ENCODE data around the gene MCCD1.

Gene MCCD1

DNA sequence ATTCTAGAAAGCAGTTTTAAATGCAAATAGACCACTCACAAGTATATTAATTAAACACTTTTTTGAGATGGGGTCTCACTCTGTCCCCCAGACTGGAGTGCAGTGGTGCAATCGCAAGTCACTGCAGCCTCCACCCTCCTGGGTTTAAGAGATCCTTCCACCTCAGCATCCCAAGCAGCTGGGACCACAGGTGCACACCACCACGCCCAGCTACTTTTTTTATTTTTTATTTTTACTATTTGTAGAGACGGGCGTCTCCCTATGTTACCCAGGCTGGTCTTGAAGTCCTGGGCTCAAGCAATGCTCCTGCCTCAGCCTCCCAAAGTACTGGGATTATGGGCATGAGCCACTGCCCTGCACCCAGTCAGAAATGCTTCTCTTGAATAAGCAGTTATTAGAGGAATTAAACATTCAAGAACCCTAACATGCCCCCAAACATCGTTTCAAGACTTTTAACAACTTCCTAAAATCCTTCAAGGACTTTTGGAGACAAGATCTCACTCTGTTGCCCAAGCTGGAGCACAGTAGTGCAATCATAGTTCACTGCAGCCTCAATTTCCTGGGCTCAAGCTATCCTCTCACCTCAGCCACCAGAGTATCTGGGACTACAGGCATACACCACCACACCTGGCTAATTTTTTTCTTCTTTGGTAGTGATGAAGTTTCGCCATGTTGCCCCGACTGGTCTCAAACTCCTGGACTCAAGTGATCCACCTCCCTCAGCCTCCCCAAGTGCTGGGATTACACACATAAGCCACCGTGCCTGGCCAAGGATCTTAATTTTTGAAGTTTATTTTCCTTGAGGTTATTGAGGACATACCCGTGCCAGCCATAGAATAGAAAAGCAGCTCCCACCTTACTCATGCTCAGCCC lies 3.2 kb downstream of the MCCD1 start:
- H3K4me1 Mint-ChIP-seq, result peaks cover 39% of the 10 kb centered on the region
- no peak overlapping the region for H3K4me3 Mint-ChIP-seq
- peaks cover 20% of the 10 kb centered on the region for H3K36me3 Mint-ChIP-seq
- no peaks in the 10 kb centered on the region for H3K9me3 Mint-ChIP-seq
- H3K27me3 Mint-ChIP-seq, result no peaks in the 10 kb centered on the region
- peak overlapping the region; percentile 51 for H3K27ac Mint-ChIP-seq

DNA sequence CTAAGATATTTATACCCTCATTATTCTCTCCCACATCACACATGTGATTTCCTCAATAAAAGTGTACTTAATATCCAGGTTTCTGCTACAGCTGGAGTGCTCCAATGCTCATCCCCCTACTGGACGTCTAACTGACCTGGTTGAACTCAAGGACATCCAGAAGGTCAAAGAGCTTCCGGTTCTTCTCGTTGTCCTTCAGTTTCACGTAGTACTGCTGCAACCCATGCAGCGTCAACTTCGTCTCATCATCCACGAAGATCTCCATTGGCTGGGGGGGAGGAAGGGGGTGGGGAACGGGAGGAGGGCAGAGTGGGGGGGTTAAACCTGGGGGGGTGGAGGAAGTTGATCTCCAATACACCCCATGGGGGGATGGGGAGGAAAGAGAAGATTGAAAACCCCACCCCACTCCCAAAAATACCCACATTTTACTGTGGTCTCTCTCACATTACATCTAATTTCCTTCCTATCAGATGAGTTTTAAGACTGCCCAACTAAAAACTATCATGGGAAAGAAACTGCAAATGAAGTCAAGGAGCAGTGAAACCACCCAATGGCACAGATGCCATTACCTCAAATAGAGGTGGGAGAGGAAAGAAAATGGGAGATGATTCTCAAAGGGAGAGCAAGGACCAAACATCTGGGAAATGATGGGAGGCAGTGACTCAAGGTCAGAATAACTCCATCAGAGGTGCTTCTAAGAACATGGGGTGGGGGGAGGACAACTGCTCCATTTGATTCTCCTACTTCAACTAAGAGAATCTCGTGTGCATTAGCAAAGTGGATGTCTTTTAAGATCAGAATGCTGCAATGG lies 4.1 kb downstream of the MCCD1 start:
- Mint-ChIP-seq H3K27me3 (no peaks in the 10 kb centered on the region), H3K9me3 (no peaks in the 10 kb centered on the region), H3K36me3 (peaks cover 20% of the 10 kb centered on the region), H3K27ac (no peak overlapping the region), H3K4me1 (peaks cover 44% of the 10 kb centered on the region), H3K4me3 (no peak overlapping the region)

DNA sequence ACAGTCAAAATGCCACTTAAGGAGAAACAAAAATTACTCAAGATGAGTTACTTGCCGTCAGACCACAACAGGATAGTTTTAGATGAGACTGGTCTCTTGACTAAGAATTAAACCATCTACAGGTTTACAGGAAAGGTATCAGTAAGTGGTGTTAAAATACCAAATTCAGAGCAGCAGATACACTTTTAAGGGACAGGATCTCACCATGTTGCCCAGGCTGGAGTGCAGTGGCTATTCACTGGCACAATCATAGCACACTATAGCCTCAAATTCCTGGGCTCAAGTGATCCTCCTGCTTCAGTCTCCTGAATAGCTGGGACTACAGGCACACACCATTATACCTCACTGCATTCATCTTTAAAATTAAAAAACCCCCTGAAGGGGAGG lies 4.7 kb downstream of the MCCD1 start:
- H3K4me3 Mint-ChIP-seq, result no peak overlapping the region
- H3K27me3 Mint-ChIP-seq, result no peaks in the 10 kb centered on the region
- H3K4me1 Mint-ChIP-seq, result peaks cover 48% of the 10 kb centered on the region
- peaks cover 23% of the 10 kb centered on the region for H3K36me3 Mint-ChIP-seq
- H3K27ac Mint-ChIP-seq, result no peak overlapping the region
- no peaks in the 10 kb centered on the region for H3K9me3 Mint-ChIP-seq

DNA sequence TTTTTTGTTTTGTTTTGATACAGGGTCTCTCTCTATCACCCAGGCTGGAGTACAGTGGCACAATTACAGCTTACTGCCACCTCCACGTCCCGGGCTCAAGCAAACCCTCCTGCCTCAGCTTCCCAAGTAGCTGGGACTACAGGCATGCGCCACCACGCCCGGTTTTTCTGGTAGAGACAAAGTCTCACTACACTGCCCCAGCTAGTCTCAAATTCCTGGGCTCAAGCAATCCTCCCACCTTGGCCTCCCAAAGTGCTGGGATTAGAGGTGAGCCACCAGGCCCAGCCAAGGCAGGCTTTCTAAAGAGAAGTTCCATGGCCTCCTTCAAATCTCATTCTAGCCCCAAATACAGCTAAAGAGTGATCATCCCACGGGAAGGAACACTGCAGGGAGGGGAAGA lies 5.2 kb downstream of the MCCD1 start:
- no peaks in the 10 kb centered on the region for H3K9me3 Mint-ChIP-seq

DNA sequence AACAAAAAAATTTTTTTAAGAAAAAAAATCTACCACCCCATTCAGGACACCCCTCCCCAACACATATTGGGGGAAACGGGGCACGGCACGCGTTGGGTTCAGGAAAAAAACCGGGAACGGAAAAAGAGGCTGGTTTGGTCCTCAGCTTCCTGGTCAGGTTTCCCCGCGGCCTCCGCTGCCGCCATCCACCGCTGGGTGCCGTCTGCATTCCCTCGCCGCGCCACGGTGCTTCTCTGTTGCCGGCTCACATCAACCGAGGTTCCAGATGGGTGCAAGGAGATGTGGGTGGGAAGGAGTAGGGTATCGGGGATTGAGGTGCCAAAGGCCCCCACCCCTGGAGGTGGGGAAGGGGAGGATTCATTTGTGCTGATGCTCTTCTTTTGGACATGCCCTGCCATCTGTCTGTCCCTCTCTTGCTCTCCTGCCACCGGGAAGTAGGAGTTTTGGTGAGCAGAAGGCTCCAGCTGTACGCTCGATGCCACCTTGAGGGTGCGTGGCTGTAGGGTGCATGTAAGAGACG lies 5.8 kb downstream of the MCCD1 start:
- no peaks in the 10 kb centered on the region for H3K27me3 Mint-ChIP-seq
- H3K4me1 Mint-ChIP-seq, result peaks cover 59% of the 10 kb centered on the region
- H3K27ac Mint-ChIP-seq, result no peak overlapping the region
- H3K9me3 Mint-ChIP-seq, result no peaks in the 10 kb centered on the region
- peaks cover 34% of the 10 kb centered on the region for H3K36me3 Mint-ChIP-seq
- H3K4me3 Mint-ChIP-seq, result no peak overlapping the region

More for the DNA sequence above, 5.2 kb downstream of the MCCD1 start:
- H3K4me1 Mint-ChIP-seq, result peaks cover 54% of the 10 kb centered on the region
- no peaks in the 10 kb centered on the region for H3K27me3 Mint-ChIP-seq
- no peak overlapping the region for H3K4me3 Mint-ChIP-seq
- peaks cover 28% of the 10 kb centered on the region for H3K36me3 Mint-ChIP-seq
- H3K27ac Mint-ChIP-seq, result no peak overlapping the region

DNA sequence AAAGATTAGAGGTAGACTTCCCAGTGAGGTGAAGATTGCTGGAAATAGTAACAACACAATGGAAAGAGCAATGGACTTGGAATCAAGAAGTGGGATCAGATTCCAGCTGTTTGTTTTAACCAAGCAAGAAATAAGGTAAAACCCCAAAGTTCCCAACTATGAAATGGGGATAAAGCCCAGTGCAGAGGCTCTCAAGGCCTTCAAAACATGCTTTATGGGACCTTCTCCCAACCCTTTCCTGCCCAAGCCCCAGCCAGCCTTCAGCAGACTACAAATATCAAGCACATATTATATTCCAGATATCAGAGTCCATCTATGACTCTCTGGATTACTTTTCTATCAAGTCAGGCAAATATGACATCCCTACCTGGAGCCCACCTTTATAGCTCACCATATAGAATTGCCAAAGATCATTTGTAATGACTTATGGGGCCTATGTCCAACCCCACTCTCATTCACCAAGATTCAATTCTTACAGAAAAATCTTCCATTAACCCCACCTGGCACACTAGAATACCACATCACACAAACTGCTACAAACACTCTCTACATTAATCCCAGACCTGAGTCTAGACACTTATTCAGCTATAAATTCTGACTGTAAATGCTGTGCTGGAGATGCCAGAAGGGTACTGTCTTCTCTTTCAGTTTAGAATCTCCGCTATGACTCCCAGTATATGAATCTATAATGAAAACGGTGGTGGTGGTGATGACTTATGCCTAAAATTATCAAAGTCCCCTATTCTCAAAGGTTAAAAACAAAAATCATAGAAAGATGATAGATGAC lies 7.0 kb downstream of the MCCD1 start:
- Mint-ChIP-seq H3K27ac (peak overlapping the region; percentile 76), H3K4me1 (peaks cover 63% of the 10 kb centered on the region)

DNA sequence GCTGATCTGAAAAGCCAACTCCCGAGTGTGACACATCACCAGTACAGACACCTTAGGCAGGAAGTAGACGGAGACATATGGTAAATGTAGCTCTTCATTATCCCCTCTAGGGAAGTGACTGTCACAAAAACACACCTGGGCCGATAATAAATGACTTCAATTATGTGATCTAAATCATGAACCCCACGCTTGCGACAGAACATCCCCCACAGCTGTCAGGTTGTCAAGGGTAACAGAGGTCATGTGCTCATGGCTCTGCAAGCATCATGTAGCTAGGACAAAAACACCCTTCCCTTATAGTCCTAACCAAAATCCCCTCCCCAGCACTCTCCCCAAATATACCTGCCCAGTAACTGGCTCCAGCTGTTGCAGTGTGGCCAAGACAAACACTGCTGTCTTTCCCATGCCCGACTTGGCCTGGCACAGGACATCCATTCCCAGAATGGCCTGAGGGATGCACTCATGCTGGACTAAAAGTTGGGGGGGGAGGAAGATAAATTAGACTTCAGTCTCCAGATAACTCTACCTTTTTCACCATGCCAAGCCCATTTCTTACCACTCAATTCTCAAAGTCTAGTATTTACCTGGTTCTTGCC lies 10.1 kb downstream of the MCCD1 start:
- H3K36me3 Mint-ChIP-seq, result peaks cover 43% of the 10 kb centered on the region
- H3K27me3 Mint-ChIP-seq, result no peaks in the 10 kb centered on the region
- H3K27ac Mint-ChIP-seq, result peak overlapping the region; percentile 94
- peak overlapping the region; percentile 98 for H3K4me3 Mint-ChIP-seq
- H3K4me1 Mint-ChIP-seq, result peaks cover 56% of the 10 kb centered on the region
- H3K9me3 Mint-ChIP-seq, result no peaks in the 10 kb centered on the region

More for the DNA sequence above, 7.0 kb downstream of the MCCD1 start:
- Mint-ChIP-seq H3K9me3 (no peaks in the 10 kb centered on the region), H3K4me3 (peak overlapping the region; percentile 24), H3K36me3 (peaks cover 44% of the 10 kb centered on the region), H3K27me3 (no peaks in the 10 kb centered on the region)

DNA sequence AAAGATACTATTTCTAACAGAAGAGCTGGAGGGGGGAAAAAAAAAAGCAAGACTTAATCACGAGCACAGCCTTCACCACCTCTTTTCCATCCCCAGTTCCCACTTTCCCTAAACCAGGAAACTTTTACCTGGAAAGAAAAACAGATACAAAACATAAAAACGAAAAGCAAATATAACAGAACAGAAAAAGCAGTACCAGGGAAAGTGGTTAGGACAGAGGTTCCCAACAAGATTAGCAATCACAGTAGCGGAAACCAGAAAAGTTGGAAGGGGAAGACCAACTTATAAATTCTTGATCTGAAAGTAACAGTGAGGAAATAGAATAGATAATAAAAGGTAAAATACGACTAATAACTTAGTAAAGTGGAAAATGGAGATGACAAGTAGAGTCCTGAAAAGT lies 11.9 kb downstream of the MCCD1 start:
- Mint-ChIP-seq H3K9me3 (no peaks in the 10 kb centered on the region), H3K36me3 (peaks cover 38% of the 10 kb centered on the region)

DNA sequence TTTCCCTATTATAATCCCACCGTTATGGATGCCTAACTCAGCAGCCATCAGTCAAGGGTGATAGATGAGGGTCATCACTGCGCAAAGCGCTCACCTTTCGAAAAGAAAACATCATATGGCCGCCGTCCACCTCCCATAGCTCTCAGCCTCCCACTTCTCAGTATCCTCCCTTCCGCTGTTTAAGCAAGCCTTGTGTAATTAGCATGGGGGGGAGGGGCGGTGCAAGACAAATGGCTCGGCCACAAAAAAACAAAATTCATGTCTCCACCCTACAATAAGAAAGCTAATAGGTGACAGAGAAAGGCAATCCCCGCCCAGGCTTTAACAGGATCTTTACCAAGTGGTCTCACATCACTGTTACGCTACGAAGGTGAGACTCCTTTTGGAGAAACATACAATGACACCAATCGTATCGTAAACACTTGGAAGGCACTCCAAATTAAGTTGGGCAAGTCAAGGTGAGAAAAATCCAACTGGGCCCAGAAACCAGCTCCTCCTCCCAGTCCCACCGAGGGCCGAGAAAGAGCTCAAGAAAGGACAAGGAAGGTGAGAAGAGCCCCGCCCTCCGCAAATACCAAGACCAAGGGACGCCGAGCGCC lies 12.4 kb downstream of the MCCD1 start:
- peaks cover 33% of the 10 kb centered on the region for H3K36me3 Mint-ChIP-seq
- H3K9me3 Mint-ChIP-seq, result no peaks in the 10 kb centered on the region
- H3K4me3 Mint-ChIP-seq, result peak overlapping the region; percentile 98
- H3K4me1 Mint-ChIP-seq, result peaks cover 43% of the 10 kb centered on the region
- H3K27ac Mint-ChIP-seq, result peak overlapping the region; percentile 99
- no peaks in the 10 kb centered on the region for H3K27me3 Mint-ChIP-seq

More for the DNA sequence above, 11.9 kb downstream of the MCCD1 start:
- Mint-ChIP-seq H3K27ac (peak overlapping the region; percentile 99), H3K27me3 (no peaks in the 10 kb centered on the region), H3K4me1 (peaks cover 48% of the 10 kb centered on the region), H3K4me3 (peak overlapping the region; percentile 98)

DNA sequence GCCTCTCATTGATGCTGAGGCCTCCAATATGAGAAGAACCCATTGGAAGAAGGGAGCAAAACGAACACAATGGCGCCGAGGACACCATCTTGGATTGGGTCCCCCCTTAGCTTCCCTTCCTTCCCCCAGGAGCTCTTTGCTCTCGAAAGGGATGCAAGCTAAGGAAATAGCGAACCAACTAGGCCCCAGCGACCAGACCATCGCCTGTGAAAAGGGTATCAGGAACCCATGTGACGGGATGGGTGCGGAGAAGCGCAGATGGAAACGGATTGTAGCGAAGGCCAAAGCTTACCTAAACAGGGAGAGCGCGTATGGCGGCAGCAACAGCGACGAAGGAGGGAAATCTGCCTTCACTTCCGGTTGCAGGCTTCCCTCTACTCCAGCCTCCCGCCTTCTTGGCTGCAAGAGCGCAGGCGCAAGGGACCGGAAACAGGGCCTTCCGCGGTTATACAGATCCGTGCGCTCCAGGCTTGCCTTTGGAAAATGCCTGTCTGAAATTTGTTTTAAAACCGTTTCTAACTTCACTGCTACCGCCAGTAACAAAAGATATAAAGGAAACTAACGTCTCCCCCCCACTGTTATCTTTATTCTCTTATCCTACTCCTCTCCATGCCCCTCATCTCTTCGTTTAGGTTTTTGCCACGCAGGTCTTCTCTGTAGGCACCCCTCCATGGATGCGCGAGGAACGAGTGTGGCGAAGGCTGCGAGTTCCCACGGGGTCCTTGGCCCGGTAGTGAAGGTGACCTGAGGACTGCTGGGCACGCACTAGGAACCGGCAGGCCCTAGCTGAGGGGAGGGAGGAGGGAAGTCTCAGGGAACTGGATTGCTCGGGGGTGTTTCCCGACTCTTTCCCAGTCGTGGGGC lies 13.1 kb downstream of the MCCD1 start, which contains the start of gene DDX39B:
DDX39B (minus strand) TSS at position 346 of the 864 bp plus-strand sequence. CDS start 1,471 bp downstream, outside the sequence.
- Mint-ChIP-seq H3K4me1 (peaks cover 42% of the 10 kb centered on the region), H3K4me3 (peak within 1 kb of the TSS; percentile 98), H3K27me3 (no peaks in the 10 kb centered on the region), H3K36me3 (peaks cover 30% of the 10 kb centered on the region), H3K9me3 (no peaks in the 10 kb centered on the region), H3K27ac (peak within 1 kb of the TSS; percentile 99)

DNA sequence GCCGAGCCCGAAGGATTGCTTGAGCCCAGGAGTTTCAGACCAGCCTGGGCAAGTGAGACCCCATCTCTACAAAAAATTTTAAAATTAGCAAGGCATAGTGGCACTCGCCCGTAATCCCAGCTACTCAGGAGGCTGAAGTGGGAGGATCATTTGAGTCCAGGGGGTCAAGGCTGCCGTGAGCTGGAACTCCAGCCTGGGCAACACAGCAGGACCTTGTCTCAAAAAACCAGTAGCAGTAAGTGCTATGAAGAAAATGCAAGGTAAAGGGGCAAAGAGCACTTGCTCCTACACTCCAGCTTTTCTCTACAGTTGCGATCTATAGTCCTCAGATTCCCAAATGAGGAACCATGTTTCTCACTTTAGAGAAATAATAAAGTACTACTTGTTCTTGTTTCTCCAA lies 14.9 kb downstream of the MCCD1 start:
- no peak overlapping the region for H3K4me3 Mint-ChIP-seq
- H3K36me3 Mint-ChIP-seq, result peaks cover 26% of the 10 kb centered on the region
- no peak overlapping the region for H3K27ac Mint-ChIP-seq

DNA sequence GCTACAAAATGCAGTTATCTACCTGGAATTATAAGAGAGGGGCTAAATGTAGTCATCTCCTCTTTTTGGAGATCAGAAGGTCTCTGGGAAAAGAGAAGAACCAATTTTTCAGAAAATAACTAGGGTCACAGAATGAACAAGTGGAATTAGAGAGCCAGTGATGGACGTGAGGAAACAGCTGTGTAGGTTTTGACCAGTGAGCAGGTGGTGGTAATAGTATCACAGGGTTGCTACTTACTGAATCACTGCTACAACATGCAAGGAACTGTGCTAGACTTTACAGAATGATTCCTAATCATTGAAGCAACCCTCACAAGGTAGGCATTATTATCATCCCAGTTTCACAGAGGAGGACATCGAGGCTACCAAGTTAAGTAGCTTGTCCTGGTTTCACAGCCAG lies 15.9 kb downstream of the MCCD1 start:
- H3K4me3 Mint-ChIP-seq, result no peak overlapping the region
- H3K36me3 Mint-ChIP-seq, result peaks cover 16% of the 10 kb centered on the region
- H3K27me3 Mint-ChIP-seq, result no peaks in the 10 kb centered on the region
- H3K9me3 Mint-ChIP-seq, result no peaks in the 10 kb centered on the region
- H3K4me1 Mint-ChIP-seq, result peaks cover 34% of the 10 kb centered on the region
- H3K27ac Mint-ChIP-seq, result no peak overlapping the region

More for the DNA sequence above, 14.9 kb downstream of the MCCD1 start:
- Mint-ChIP-seq H3K9me3 (no peaks in the 10 kb centered on the region), H3K4me1 (peaks cover 38% of the 10 kb centered on the region), H3K27me3 (no peaks in the 10 kb centered on the region)

DNA sequence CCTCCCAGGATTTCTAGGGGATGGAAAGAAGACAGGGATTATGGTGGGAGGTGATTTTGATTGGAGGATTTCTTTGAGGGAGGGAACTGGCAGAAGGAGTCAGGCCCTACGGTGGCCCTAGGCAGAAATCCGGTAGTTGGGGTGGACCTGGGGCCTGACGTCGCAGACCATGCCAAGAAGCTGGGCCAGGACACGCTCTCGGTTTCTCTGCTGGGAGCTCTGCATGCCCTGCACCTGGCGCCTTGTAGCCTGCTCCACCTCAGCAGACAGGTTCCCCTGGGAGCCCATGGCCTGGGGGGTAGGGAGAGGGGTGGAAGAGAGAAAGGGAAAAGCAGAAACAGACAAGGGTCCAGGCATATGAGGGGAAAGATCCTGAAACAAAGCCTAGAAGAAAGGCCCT lies 16.5 kb downstream of the MCCD1 start:
- H3K9me3 Mint-ChIP-seq, result no peaks in the 10 kb centered on the region
- peaks cover 11% of the 10 kb centered on the region for H3K36me3 Mint-ChIP-seq
- H3K4me3 Mint-ChIP-seq, result peak overlapping the region; percentile 27
- no peaks in the 10 kb centered on the region for H3K27me3 Mint-ChIP-seq
- no peak overlapping the region for H3K27ac Mint-ChIP-seq
- peaks cover 28% of the 10 kb centered on the region for H3K4me1 Mint-ChIP-seq

Measured in activated naive CD4-positive, alpha-beta T cell treated with anti-CD3 and anti-CD28 coated beads, Interleukin-2, amount 50 U/mL, for 24 hours (primary cell).